Psoas muscle (tissue), 8 donors: ENCODE measurements around the gene MAP2K2. TPM values are rescaled to one million over a fixed set of nuclear protein-coding genes. Genes with fewer than 3 reads are reported as not detected.
A peak's percentile ranks its signal among the peaks of the same experiment; 100 is the strongest.

ENCODE experiments used
- ATAC-seq, 4 donors: fragments of 200-7000 bp; cut with Tn5 transposase; one replicate each; pipeline ENCODE4 v1.9.1; 2020; ENCODE audit warnings: moderate library complexity in 3 of 4, mild to moderate bottlenecking in 2 of 4
- DNase-seq, 2 donors: peaks; one replicate each; pipeline ENCODE4 v3.0.0-alpha.2; 2020
- H3K27ac ChIP-seq: fragments of 200-600 bp; one replicate; pipeline ENCODE4 v1.8.0; 2022
- H3K27me3 ChIP-seq, 3 donors: fragments of 200-600 bp in 1 of 3; one replicate each; pipeline versions ENCODE4 v1.6.1 to v1.8.0; 2013 to 2022; ENCODE audit warnings: low read length in 2 of 3, mild to moderate bottlenecking in 2 of 3, moderate library complexity in 1 of 3; ENCODE audit not compliant: insufficient read depth in 3 of 3
- H3K36me3 ChIP-seq, 2 donors: fragments of 200-600 bp in 1 of 2; one replicate each; pipeline versions ENCODE4 v1.6.1 to v1.8.0; 2013 to 2022; ENCODE audit warnings: low read depth in 1 of 2, mild to moderate bottlenecking in 1 of 2, moderate library complexity in 1 of 2; ENCODE audit not compliant: insufficient read depth in 1 of 2
- H3K4me1 ChIP-seq: fragments of 200-600 bp; one replicate; pipeline ENCODE4 v1.8.0; 2022
- H3K4me3 ChIP-seq: fragments of 200-600 bp; one replicate; pipeline ENCODE4 v1.8.0; 2022; ENCODE audit warnings: mild to moderate bottlenecking
- H3K9me3 ChIP-seq: fragments of 200-600 bp; one replicate; pipeline ENCODE4 v1.8.0; 2022
- CTCF ChIP-seq: fragments of 200-600 bp; IDR thresholded peaks from one replicate; pipeline ENCODE4 v1.8.0; 2022; ENCODE audit warnings: antibody characterized with exemption
- WGBS, 3 donors: extraction: QIAGEN DNeasy Blood & Tissue Kit; methylation state at CpG; one replicate each; pipeline versions ENCODE4 v1.1.6 to v1.1.7; 2013; 5-methylcytosine and 5-hydroxymethylcytosine counted together
- intact Hi-C, 2 donors: fragments of 100-400 bp; cut with DNase I; formaldehyde crosslinking; loops; one replicate each; pipeline versions ENCODE4 v1.11.0 to v1.14.2; 2022
- polyA plus RNA-seq, 3 donors: library from polyadenylated mRNA; stranded (reverse); fragments of 200-250 nt; gene quantifications; one replicate each; pipeline ENCODE4 v1.2.3, GENCODE V29; 2013
- total RNA-seq, 4 donors: library from RNA; stranded (reverse); fragmentation: NEBNext Ultra II Directional in 2 of 4; extraction: Animal tissue kit (Norgen Biotek cat#: 25700) in 2 of 4; gene quantifications; one replicate each; pipeline versions ENCODE4 v1.2.1 to v1.2.4, GENCODE V29; 2021 to 2023
- donor health status: healthy with polysubstance abuse.
- donor health status: DM: no; HTN: no; CAD: no; lungs with moderate emphysema.
- donor health status: Bipolar disorder and iron deficiency.
- donor health status: healthy.
- donor health status: DM: yes; HTN: yes; CAD: no.
- donor health status: DM: no; HTN: no; CAD: no.
- donor health status: DM: no; HTN: no; CAD: no.
- donor health status: DM: yes; HTN: yes; CAD: no.

MAP2K2 gene
- total and polyA plus RNA-seq, 7 donors, result 136 to 290 (median 189) TPM

- Histone ChIP-seq H3K4me1 (peaks cover 17% of the 10 kb centered on the region), H3K4me3 (peak overlapping the region; percentile 87), H3K27me3 (no peaks in the 10 kb centered on the region), H3K9me3 (no peaks in the 10 kb centered on the region), H3K27ac (peak overlapping the region; percentile 86), H3K36me3 (no peaks in the 10 kb centered on the region)
- intact Hi-C loops, result loop anchor here (5.0 kb wide), 2 partner anchors 45 to 55 kb away; partner anchors contain the start of gene MAP2K2 (in 1 of the 2)
- no peak for ATAC-seq
- no peak for TF ChIP-seq CTCF
- 1 to 2% (median 1%) methylated on average over 27 to 58 of the region's 58 CpGs for WGBS, 3 donors
- DNase-seq, result peak; percentile 48 to 56
These were observed 56.4 kb downstream of the MAP2K2 start for GRCh38 chr19:4067396-4068046.

GRCh38 chr19:4066682-4067395, 57.1 kb downstream of the MAP2K2 start, which contains the start of gene ZBTB7A:
ZBTB7A (minus strand) TSS chr19:4066899; CDS start chr19:4055232, 11,667 bp downstream.
- 0 to 1% (median 0%) methylated on average over 26 to 85 of the region's 85 CpGs for WGBS, 3 donors
- Histone ChIP-seq H3K27me3 (no peaks in the 10 kb centered on the region), H3K4me1 (peaks cover 23% of the 10 kb centered on the region), H3K36me3 (no peaks in the 10 kb centered on the region), H3K4me3 (peak within 1 kb of the TSS; percentile 87), H3K27ac (peak within 1 kb of the TSS; percentile 86), H3K9me3 (no peaks in the 10 kb centered on the region)
- no peak for TF ChIP-seq CTCF
- intact Hi-C loops, result loop anchor here (5.0 kb wide), 2 partner anchors 45 to 55 kb away; partner anchors contain the start of gene MAP2K2 (in 1 of the 2)
- ATAC-seq, result peak; percentile 11 to 44 (median 28)
- DNase-seq, result peak; percentile 86 to 91

GRCh38 chr19:4066176-4066606, 57.7 kb downstream of the MAP2K2 start:
- H3K36me3 ChIP-seq, result no peaks in the 10 kb centered on the region
- 0 to 2% (median 1%) methylated on average over 20 to 31 of the region's 31 CpGs for WGBS, 3 donors
- peak overlapping the region; percentile 86 for H3K27ac ChIP-seq
- TF ChIP-seq CTCF, result no peak
- H3K9me3 ChIP-seq, result no peaks in the 10 kb centered on the region
- ATAC-seq (no peak), DNase-seq (peak; percentile 67 to 81)
- intact Hi-C loops, result loop anchor here (5.0 kb wide), 2 partner anchors 46 to 56 kb away; partner anchors contain the start of gene MAP2K2 (in 1 of the 2)
- peak overlapping the region; percentile 87 for H3K4me3 ChIP-seq
- no peaks in the 10 kb centered on the region for H3K27me3 ChIP-seq
- H3K4me1 ChIP-seq, result peaks cover 30% of the 10 kb centered on the region

GRCh38 chr19:4065430-4066175, 58.3 kb downstream of the MAP2K2 start:
- ATAC-seq (peak; percentile 78 to 85 (median 83)), DNase-seq (peak; percentile 97 to 99)
- H3K4me1 ChIP-seq, result peaks cover 36% of the 10 kb centered on the region
- H3K9me3 ChIP-seq, result no peaks in the 10 kb centered on the region
- intact Hi-C loops, result loop anchor here (5.0 kb wide), 2 partner anchors 47 to 57 kb away; partner anchors contain the start of gene MAP2K2 (in 1 of the 2)
- no peaks in the 10 kb centered on the region for H3K36me3 ChIP-seq
- H3K27me3 ChIP-seq, result no peaks in the 10 kb centered on the region
- peak overlapping the region; percentile 96 for H3K27ac ChIP-seq
- H3K4me3 ChIP-seq, result peak overlapping the region; percentile 87
- TF ChIP-seq CTCF, result no peak
- 1% methylated on average over 15 to 92 of the region's 98 CpGs; no CpG with 5 or more reads in 1 of the 3 donors for WGBS, 3 donors
